Inflammatory macrophage (primary cell): ENCODE results near the gene ERN2.

Source experiments
- DNase-seq, 2 donors: peaks; one replicate each; pipeline ENCODE4 v3.0.0-alpha.2; 2020 to 2022

Gene ERN2

DNA sequence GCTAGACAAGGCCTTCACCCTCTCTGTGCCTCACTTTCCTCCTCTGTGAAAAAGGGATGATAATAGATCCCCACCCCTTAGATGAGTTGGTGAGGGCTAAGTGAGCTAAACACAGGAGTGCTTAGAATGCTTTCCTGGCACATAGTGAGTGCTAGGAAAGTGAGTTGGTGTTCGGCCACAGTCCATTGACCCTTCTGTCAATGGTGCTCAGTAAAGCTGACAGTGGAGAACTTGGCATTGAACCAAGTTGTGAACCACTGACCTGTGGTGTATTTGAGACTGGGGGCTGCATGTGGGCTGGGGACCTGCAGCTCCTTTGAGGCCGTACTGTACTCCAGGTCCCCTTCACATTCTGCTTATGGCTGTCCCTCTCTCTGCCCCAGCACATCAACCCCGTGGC lies 29.5 kb downstream of the ERN2 start:
- no peak for DNase-seq

DNA sequence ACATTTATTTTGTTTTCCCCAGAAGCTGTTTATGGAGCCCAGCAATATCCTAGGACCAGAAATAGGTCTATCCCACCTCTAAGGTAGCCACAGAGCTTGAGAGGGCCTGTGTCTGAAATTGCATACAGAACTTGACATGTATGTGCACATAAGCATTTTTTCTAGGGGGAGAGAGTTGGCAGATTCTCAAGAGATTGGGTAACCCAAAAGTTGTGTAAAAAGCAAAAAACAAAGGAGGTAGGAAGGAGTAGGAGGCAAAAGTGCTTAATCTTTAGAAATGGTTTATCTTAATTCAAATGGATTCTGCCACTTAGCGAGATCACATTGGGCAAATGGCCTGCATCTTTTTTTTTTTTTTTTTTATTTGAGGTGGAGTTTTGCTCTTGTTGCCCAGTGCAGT lies 30.8 kb downstream of the ERN2 start:
- DNase-seq = peak; percentile 37 to 83

- no peak for DNase-seq
Observed at GRCh38 chr16:23679986-23680336, 33.1 kb downstream of the ERN2 start.

DNA sequence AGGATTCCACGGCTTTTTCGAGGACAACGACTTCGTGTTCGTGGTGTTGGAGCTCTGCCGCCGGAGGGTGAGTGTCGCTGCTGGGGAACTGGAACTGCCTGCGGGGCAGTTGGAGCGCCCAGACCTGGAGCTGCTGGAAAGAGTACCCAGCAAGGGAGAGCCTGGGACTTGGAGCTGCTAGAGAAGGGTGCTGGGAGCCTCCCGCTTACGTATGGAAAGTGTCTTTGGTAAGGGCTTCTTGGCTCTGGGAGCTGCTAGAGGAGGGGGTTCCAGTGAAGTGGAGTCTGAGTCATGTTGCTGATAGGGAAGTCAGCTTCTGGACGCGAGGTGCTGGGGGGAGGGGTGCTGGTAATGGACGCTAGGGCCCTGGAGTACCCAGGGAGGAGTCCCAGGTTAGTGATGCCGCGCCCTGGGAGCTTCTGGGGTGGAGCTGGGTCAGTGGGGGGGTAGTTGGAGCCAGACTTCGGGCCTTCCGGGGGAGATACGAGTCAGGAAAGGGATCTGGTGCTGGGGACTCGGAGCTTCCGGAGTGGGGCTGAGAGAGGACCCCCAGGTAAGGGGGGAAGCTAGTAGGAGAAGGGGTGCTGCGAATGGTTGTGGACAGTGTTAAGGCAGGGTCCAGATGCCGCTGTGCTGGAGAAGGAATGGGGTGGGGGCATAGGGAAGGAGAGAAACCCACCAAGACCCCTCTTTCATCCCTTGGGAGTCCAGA lies 33.6 kb downstream of the ERN2 start:
- DNase-seq = peak; percentile 27 to 39

GRCh38 chr16:23678430-23679273 lies 34.4 kb downstream of the ERN2 start, which contains the start of gene PLK1:
Gene PLK1, plus strand, starts transcription at chr16:23678889. Its CDS starts 44 bp downstream, at chr16:23678933.
- DNase-seq = peak; percentile 82 to 84

- DNase-seq = no peak
Observed at GRCh38 chr16:23676924-23677480, 36.0 kb downstream of the ERN2 start.

- DNase-seq = no peak
Observed at GRCh38 chr16:23673971-23674614, 38.9 kb downstream of the ERN2 start.

DNA sequence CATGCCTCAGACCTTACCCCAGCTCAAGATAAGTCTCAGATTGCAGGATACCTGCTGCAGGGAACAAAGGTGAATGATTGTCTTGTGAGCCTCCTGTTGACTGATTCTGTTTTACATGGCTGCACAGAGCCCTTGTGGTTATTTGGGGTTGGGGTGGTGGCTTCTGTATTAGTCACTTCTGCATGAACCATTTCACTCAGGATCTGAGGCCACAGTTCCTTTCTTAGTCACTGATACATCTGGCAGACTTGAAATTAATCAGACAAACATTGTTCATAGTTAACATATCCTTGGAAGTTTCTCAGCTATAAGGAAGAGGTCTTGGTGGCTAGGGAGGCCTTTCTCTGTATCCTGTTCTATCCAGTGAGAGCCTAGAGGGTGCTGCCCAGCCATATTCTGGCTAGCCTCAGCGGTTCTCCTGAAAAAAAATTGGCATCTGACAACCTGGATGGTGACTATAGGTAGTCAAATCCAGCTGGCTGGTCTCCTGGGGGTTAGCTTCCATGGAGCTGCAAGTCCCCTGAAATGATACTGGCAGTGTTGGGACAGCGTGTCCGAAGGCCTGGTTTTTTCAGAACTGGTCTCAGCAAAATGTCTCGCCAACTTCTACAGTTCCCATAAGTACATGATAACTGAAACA lies 42.8 kb downstream of the ERN2 start:
- no peak for DNase-seq

- no peak for DNase-seq
Observed at GRCh38 chr16:23668873-23669272, 44.1 kb downstream of the ERN2 start.

DNA sequence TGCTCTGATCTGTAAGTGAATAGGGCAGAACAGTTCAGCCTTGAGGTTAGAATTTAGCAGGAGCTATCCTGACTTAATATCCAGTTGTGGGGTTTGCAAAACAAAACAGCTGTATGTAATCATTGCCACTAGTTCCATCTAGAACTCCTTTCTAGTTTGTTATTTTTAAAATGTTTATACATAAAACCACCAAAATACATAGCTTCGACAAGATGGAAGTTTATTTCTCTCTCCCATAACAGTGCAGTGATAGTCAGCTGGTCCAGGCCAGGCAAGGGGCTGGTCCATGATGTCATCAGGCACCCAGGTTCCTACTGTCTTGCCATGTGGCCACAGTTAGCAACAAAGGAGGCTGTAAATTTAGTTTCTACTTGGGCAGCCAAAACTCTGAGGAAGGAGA lies 44.8 kb downstream of the ERN2 start:
- DNase-seq = no peak

GRCh38 chr16:23667355-23667659 lies 45.7 kb downstream of the ERN2 start:
- DNase-seq = no peak

GRCh38 chr16:23666571-23667354 lies 46.3 kb downstream of the ERN2 start:
- no peak for DNase-seq

DNA sequence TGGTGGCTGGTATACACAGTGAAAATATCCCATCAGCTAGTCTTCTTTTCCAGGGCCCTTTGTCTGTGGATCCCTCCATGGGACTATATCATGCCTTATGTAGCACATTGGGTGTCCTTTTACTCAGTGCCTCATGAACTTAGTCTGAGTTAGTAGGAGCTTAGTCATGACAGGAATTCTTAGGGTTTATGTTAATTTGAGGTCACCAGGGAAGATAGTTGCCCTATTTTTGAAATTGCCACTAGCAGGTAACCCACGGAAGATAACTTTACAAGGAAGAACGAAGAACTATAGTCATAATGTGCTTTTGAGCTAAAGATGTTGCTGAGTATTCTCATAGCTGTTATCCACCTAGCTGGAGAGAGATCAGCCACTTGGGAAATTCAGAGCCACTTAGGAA lies 49.1 kb downstream of the ERN2 start:
- DNase-seq = no peak

- no peak for DNase-seq
Observed at GRCh38 chr16:23651943-23652468, 61.0 kb downstream of the ERN2 start.

DNA sequence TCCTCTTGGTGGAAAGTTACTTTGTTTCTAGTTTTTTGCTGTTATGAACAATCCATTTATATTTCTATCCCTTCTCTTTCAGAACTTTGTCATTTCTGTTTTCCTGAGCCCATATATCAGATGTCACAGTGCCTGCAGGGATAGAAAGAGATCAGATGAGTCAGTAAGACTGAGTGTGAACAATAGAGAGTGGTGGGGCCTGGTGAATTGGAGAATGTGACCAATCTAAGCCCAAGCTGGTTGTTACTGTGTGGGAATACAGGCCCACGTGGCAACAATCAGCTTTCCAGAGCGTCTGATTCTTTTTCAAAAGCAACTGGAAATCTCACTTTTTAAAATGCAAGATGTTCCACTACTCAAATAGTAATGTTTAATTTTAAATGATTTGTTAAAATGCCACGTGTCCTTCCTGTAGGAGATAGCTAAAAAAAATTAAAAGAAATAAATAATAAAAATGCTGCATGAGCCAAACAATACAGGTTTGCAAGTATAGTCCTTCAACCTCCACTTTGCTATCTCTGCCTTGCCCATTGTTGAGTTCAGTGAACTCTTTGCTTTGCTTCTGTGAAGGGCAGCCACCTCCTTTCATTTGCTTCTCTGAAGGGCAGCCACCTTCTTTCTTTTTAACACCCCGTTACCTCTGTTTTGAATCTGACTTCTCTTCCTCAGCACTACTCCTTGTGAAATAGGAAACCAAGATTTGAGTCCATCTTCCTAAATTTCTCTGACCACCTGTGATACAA lies 62.2 kb downstream of the ERN2 start:
- no peak for DNase-seq

GRCh38 chr16:23642246-23642774 lies 70.7 kb downstream of the ERN2 start:
- no peak for DNase-seq

DNA sequence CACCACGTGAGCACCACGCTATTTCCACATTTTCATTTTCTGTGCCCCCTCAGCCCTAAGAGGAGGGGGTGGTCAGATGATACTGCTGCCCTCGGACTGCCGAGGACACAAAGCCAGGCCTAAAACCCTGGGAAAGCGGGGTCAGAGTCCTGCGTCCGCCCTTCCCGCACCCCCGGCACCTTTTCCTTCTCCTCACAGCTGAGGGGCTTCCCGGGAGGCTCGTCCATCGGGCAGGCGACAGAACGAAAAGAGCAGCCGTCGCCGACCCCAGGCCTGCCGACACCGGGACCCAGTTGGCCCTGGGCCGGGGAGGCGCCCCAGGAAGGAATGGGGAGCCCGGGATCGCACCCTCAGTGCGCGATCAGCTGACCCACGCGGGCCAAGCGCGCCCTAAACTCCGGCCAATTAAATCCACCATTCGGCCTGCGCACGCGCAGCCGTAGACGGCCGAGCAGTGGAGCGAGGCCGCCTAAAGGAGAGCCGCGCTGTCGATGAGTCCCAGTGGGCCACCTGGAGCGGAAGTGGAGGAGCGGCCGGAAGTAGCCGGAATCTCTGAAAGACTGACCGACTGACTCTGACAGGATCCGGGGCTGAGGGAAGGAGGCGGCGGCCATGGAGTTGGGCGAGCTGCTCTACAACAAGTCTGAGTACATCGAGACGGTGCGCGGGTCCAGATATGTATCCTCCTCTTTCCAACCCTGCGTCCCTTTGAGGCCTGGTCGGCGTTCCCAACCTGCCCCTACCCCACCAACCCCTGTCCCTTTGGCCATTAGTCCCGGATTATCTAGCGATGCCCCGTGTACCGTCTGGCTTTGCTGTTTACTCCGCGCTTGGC lies 71.9 kb downstream of the ERN2 start, which contains the start of the genes DCTN5 and PALB2:
Gene DCTN5 (plus strand): TSS at position 536 of the 835 bp plus-strand sequence. CDS start 77 bp downstream, at position 613.
Gene PALB2 (minus strand): TSS at position 380 of the 835 bp plus-strand sequence. CDS start 153 bp downstream, at position 227.
- DNase-seq = peak; percentile 97 to 98

DNA sequence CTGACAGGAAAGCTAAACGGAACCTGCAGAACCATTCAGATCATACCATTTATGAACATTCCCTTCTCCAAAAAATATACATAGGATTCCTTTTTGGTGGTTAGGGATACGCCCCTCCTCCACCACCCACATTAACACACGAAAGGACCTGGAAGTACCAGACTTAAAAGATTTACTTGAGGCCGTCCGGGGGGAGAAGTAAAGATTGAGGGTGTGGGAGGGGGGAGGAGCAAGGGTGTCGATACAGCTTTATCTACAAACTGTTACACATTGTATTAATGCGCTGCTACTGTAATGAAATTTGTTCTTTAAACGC lies 72.4 kb downstream of the ERN2 start:
- DNase-seq = peak; percentile 33 to 45
